ENCODE data around the gene GPRIN3. TPM values are rescaled to one million over a fixed set of nuclear protein-coding genes. Genes with fewer than 3 reads are reported as not detected.
"Not testable (repeated sequence)": the region's sequence is repeated elsewhere in the genome, so short reads cannot be mapped to it uniquely, and the experiment has no call there.

Gene GPRIN3
- total RNA-seq, 1 donor from 2014 or later, result 0.10 TPM

- Mint-ChIP-seq H3K4me1 (ENCODE audit: low read depth) (peaks cover 9% of the 10 kb centered on the region), H3K27ac (ENCODE audit: unreplicated experiment) (no peak overlapping the region), H3K9me3 (ENCODE audit: low read depth) (no peaks in the 10 kb centered on the region), H3K36me3 (ENCODE audit: low read depth) (no peaks in the 10 kb centered on the region), H3K27me3 (ENCODE audit: low read depth) (no peaks in the 10 kb centered on the region), H3K4me3 (ENCODE audit: unreplicated experiment) (no peak overlapping the region)
- DNase-seq (ENCODE audit: low spot score), result no peak
- no peak for TF ChIP-seq CTCF (IDR thresholded peaks at IDR 0.05)
These were observed 8.6 kb upstream of the GPRIN3 start for GRCh38 chr4:89316211-89316610.

GRCh38 chr4:89314291-89314690, 6.7 kb upstream of the GPRIN3 start:
- Mint-ChIP-seq H3K27me3 (ENCODE audit: low read depth) (no peaks in the 10 kb centered on the region), H3K9me3 (ENCODE audit: low read depth) (no peaks in the 10 kb centered on the region), H3K4me1 (ENCODE audit: low read depth) (peaks cover 9% of the 10 kb centered on the region), H3K27ac (ENCODE audit: unreplicated experiment) (no peak overlapping the region), H3K36me3 (ENCODE audit: low read depth) (no peaks in the 10 kb centered on the region), H3K4me3 (ENCODE audit: unreplicated experiment) (no peak overlapping the region)
- DNase-seq (ENCODE audit: low spot score), result no peak
- no peak for TF ChIP-seq CTCF (IDR thresholded peaks at IDR 0.05)

- Mint-ChIP-seq H3K27me3 (ENCODE audit: low read depth) (peaks cover 2% of the 10 kb centered on the region), H3K27ac (ENCODE audit: unreplicated experiment) (no peak overlapping the region), H3K36me3 (ENCODE audit: low read depth) (no peaks in the 10 kb centered on the region), H3K4me1 (ENCODE audit: low read depth) (peaks cover 6% of the 10 kb centered on the region), H3K4me3 (ENCODE audit: unreplicated experiment) (no peak overlapping the region), H3K9me3 (ENCODE audit: low read depth) (no peaks in the 10 kb centered on the region)
- no peak for TF ChIP-seq CTCF (IDR thresholded peaks at IDR 0.05)
- no peak for DNase-seq (ENCODE audit: low spot score)
These were observed 4.5 kb upstream of the GPRIN3 start for GRCh38 chr4:89312066-89312465.

GRCh38 chr4:89311433-89311832, 3.8 kb upstream of the GPRIN3 start:
- no peak for DNase-seq (ENCODE audit: low spot score)
- Mint-ChIP-seq H3K4me3 (ENCODE audit: unreplicated experiment) (no peak overlapping the region), H3K27me3 (ENCODE audit: low read depth) (peaks cover 7% of the 10 kb centered on the region), H3K4me1 (ENCODE audit: low read depth) (peaks cover under 1% of the 10 kb centered on the region), H3K36me3 (ENCODE audit: low read depth) (no peaks in the 10 kb centered on the region), H3K9me3 (ENCODE audit: low read depth) (no peaks in the 10 kb centered on the region), H3K27ac (ENCODE audit: unreplicated experiment) (no peak overlapping the region)
- no peak for TF ChIP-seq CTCF (IDR thresholded peaks at IDR 0.05)

GRCh38 chr4:89309154-89309553, 1.6 kb upstream of the GPRIN3 start:
- peaks cover 14% of the 10 kb centered on the region for H3K27me3 Mint-ChIP-seq (ENCODE audit: low read depth)
- H3K9me3 Mint-ChIP-seq (ENCODE audit: low read depth); H3K4me1 Mint-ChIP-seq (ENCODE audit: low read depth); DNase-seq (ENCODE audit: low spot score); H3K36me3 Mint-ChIP-seq (ENCODE audit: low read depth); H3K4me3 Mint-ChIP-seq (ENCODE audit: unreplicated experiment); H3K27ac Mint-ChIP-seq (ENCODE audit: unreplicated experiment): not testable (repeated sequence)

GRCh38 chr4:89308161-89308500, 531 bp upstream of the GPRIN3 start:
- Mint-ChIP-seq H3K27me3 (ENCODE audit: low read depth) (peaks cover 14% of the 10 kb centered on the region), H3K36me3 (ENCODE audit: low read depth) (no peaks in the 10 kb centered on the region), H3K4me3 (ENCODE audit: unreplicated experiment) (peak overlapping the region; percentile 72), H3K4me1 (ENCODE audit: low read depth) (no peaks in the 10 kb centered on the region), H3K9me3 (ENCODE audit: low read depth) (no peaks in the 10 kb centered on the region), H3K27ac (ENCODE audit: unreplicated experiment) (no peak overlapping the region)
- no peak for DNase-seq (ENCODE audit: low spot score)
- no peak for TF ChIP-seq CTCF (IDR thresholded peaks at IDR 0.05)
